Neutrophil (primary cell): ENCODE data around the gene LRP2BP.

ENCODE experiments used
- H3K27ac ChIP-seq: fragments of 200-600 bp; sonication (generic); 2 replicates; pipeline ENCODE4 v1.5.1; 2016; ENCODE audit warnings: mild to moderate bottlenecking, moderate library complexity
- H3K27me3 ChIP-seq: fragments of 200-600 bp; sonication (generic); 2 replicates; pipeline ENCODE4 v1.6.0; 2016; ENCODE audit warnings: mild to moderate bottlenecking
- H3K36me3 ChIP-seq: fragments of 200-600 bp; sonication (generic); 2 replicates; pipeline ENCODE4 v1.5.1; 2017
- H3K4me1 ChIP-seq, 2 experiments: fragments of 200-600 bp in 1 of 2; sonication (generic) in 1 of 2; 1 replicate in 1 of 2; 2 replicates in 1 of 2; pipeline versions ENCODE4 v1.5.1 to v1.6.1; 2013 to 2016; ENCODE audit warnings: low read depth in 1 of 2, low read length in 1 of 2, mild to moderate bottlenecking in 1 of 2, moderate library complexity in 1 of 2; ENCODE audit not compliant: control insufficient read depth in 1 of 2, insufficient read depth in 1 of 2
- H3K4me3 ChIP-seq, 2 experiments: fragments of 200-600 bp in 1 of 2; sonication (generic) in 1 of 2; 1 replicate in 1 of 2; 2 replicates in 1 of 2; pipeline ENCODE4 v1.5.1; 2013 to 2016; ENCODE audit warnings: low read depth in 1 of 2, low read length in 1 of 2, mild to moderate bottlenecking in 1 of 2, moderate library complexity in 1 of 2
- H3K9me3 ChIP-seq: fragments of 200-600 bp; sonication (generic); 2 replicates; pipeline ENCODE4 v1.5.1; 2016
- TF ChIP-seq, protein P1 (sequence below): fragments of 200-600 bp; sonication (generic); IDR thresholded peaks from 2 replicates; pipeline ENCODE4 v1.5.1; 2016; ENCODE audit warnings: antibody characterized with exemption

The LRP2BP gene

DNA sequence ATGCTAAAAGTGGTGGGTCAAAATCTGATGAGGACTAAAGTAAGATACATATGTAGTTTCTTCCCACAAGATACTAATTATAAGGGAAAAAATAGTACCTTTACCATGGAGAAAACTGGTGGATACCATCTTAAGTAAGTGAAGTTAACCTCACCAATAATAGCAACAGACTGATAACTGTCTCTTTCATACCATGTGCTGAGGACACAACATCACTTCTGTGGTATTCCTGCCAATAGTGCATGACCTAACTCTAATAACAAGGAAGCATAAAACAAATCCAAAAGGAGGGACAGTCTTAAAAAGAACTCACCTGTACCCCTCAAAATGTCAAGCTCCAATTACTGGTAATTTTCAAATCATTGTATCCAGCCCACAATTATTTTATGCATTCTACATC lies 21.2 kb upstream of the LRP2BP start:
- no peaks in the 10 kb centered on the region for H3K9me3 ChIP-seq
- peaks cover 47% of the 10 kb centered on the region for H3K36me3 ChIP-seq
- no peaks in the 10 kb centered on the region for H3K27me3 ChIP-seq
- H3K4me1 ChIP-seq: no peaks in the 10 kb centered on the region
- no peak overlapping the region for H3K27ac ChIP-seq
- TF ChIP-seq, protein P1, sequence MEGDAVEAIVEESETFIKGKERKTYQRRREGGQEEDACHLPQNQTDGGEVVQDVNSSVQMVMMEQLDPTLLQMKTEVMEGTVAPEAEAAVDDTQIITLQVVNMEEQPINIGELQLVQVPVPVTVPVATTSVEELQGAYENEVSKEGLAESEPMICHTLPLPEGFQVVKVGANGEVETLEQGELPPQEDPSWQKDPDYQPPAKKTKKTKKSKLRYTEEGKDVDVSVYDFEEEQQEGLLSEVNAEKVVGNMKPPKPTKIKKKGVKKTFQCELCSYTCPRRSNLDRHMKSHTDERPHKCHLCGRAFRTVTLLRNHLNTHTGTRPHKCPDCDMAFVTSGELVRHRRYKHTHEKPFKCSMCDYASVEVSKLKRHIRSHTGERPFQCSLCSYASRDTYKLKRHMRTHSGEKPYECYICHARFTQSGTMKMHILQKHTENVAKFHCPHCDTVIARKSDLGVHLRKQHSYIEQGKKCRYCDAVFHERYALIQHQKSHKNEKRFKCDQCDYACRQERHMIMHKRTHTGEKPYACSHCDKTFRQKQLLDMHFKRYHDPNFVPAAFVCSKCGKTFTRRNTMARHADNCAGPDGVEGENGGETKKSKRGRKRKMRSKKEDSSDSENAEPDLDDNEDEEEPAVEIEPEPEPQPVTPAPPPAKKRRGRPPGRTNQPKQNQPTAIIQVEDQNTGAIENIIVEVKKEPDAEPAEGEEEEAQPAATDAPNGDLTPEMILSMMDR: no peak
- no peak overlapping the region for H3K4me3 ChIP-seq

DNA sequence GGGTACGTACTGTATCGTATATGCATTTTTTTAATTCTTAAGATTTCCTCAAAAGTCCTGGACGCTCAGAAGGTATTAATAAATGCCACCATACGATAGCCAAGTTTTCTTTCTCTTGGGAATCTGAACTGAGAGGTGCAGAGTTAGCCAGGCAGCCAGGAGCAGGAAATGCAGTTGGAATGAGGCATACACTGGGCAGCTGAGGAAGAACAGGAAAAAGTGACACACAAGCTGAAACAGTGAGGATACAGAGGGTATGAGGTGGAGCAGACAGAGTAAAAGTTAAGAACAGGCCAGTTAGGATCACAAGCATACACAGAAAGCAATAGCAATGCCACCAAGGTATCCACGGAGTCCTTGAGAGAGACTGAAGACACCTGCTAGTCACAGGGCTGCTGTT lies 16.7 kb upstream of the LRP2BP start:
- Histone ChIP-seq H3K4me1 (no peaks in the 10 kb centered on the region), H3K4me3 (no peak overlapping the region), H3K27me3 (no peaks in the 10 kb centered on the region), H3K36me3 (peaks cover 27% of the 10 kb centered on the region), H3K27ac (no peak overlapping the region), H3K9me3 (no peaks in the 10 kb centered on the region)
- TF ChIP-seq, protein P1: no peak

DNA sequence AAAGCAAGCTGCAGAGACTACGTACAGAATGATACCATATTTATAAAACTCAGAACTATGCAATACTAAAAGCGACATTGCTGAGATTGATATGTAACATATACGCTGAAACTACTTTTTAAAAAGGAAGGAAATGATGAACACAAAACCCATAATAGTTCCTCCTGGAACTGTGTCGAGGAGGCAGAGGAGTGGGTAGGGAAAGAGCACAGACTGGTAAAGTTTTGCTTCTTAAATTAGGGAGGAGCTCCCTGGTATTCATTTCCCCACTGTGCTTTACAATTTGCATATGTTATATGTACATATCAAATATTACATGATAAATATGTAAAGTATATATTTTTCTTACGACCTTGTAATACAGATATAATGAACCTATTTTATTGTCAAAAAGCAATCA lies 16.1 kb upstream of the LRP2BP start:
- Histone ChIP-seq H3K4me1 (no peaks in the 10 kb centered on the region), H3K36me3 (peaks cover 21% of the 10 kb centered on the region), H3K9me3 (no peaks in the 10 kb centered on the region), H3K27ac (no peak overlapping the region), H3K4me3 (no peak overlapping the region), H3K27me3 (no peaks in the 10 kb centered on the region)
- TF ChIP-seq, protein P1: no peak

GRCh38 chr4:185408432-185408831 lies 12.7 kb upstream of the LRP2BP start:
- TF ChIP-seq, protein P1: no peak
- no peaks in the 10 kb centered on the region for H3K9me3 ChIP-seq
- H3K36me3 ChIP-seq: peaks cover 25% of the 10 kb centered on the region
- H3K27ac ChIP-seq: no peak overlapping the region
- H3K4me1 ChIP-seq: no peaks in the 10 kb centered on the region
- no peak overlapping the region for H3K4me3 ChIP-seq
- no peaks in the 10 kb centered on the region for H3K27me3 ChIP-seq

DNA sequence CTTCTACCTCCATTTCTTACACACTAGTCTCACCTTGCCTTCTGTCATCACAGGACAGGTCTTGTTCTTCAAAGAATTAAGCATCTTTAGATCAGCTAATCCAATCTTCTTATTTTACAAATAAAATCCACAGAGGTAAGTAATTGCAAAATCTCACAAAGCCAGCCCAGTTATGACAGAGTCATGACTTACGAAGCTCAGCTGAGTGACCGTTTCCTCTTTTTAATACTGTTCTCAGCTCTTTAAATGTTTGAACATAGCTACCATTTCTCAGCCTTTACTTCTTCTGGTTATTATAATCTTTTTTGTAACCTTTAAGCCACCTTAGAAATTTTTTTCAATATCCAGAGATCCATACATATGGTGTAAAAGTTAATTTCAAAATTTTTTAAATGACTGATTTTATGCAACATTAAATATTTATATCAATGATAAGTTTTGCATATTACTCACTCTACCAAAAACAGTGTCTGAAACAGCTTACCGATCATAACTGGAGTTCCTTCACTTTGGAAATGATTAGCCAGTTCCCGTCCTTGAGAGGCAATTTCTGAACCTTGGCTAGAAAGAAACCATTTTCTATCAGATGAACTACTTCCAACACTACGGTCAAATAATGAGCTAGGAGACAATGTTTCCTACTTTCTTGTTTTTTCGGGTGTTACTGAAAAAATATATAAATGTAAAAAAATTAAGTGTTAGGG lies 9.7 kb upstream of the LRP2BP start:
- peaks cover 37% of the 10 kb centered on the region for H3K36me3 ChIP-seq
- TF ChIP-seq, protein P1: no peak

More for the DNA sequence above, 9.7 kb upstream of the LRP2BP start:
- H3K27ac ChIP-seq: no peak overlapping the region
- H3K4me3 ChIP-seq: no peak overlapping the region
- no peaks in the 10 kb centered on the region for H3K9me3 ChIP-seq
- no peaks in the 10 kb centered on the region for H3K4me1 ChIP-seq
- no peaks in the 10 kb centered on the region for H3K27me3 ChIP-seq
